Loucy (cell line): ENCODE measurements around the gene STXBP1.
"Not testable (repeated sequence)": the region's sequence is repeated elsewhere in the genome, so short reads cannot be mapped to it uniquely, and the experiment has no call there.

Experiments used
- H2AFZ ChIP-seq: fragments of 200-600 bp; sonication (generic); 2 replicates; pipeline ENCODE4 v1.6.0; 2016; ENCODE audit warnings: antibody characterized with exemption, mild to moderate bottlenecking, low read length, moderate library complexity
- H3F3A ChIP-seq: fragments of 200-600 bp; 2 replicates; pipeline ENCODE4 v1.6.0; 2016; ENCODE audit warnings: antibody characterized with exemption, low read depth, mild to moderate bottlenecking
- H3K27me3 ChIP-seq: fragments of 200-600 bp; sonication (generic); 2 replicates; pipeline ENCODE4 v1.6.1; 2014; ENCODE audit warnings: low read length, mild to moderate bottlenecking; ENCODE audit not compliant: insufficient read depth, poor library complexity, severe bottlenecking
- H3K36me3 ChIP-seq: fragments of 200-600 bp; sonication (generic); 2 replicates; pipeline ENCODE4 v1.6.1; 2016; ENCODE audit warnings: low read length; ENCODE audit not compliant: insufficient read depth
- H3K4me1 ChIP-seq: fragments of 200-600 bp; sonication (generic); 2 replicates; pipeline ENCODE4 v1.5.1; 2014; ENCODE audit warnings: low read length, mild to moderate bottlenecking; ENCODE audit not compliant: insufficient read depth, poor library complexity, severe bottlenecking
- H3K4me2 ChIP-seq: fragments of 200-600 bp; sonication (generic); 2 replicates; pipeline ENCODE4 v1.6.0; 2014; ENCODE audit warnings: antibody characterized with exemption, low read length, low read depth, mild to moderate bottlenecking; ENCODE audit not compliant: poor library complexity, severe bottlenecking
- H3K4me3 ChIP-seq: fragments of 200-600 bp; sonication (generic); 2 replicates; pipeline ENCODE4 v1.5.1; 2014; ENCODE audit warnings: low read length, mild to moderate bottlenecking, mixed read lengths; ENCODE audit not compliant: poor library complexity, severe bottlenecking
- H3K79me2 ChIP-seq: fragments of 200-600 bp; sonication (generic); 2 replicates; pipeline ENCODE4 v1.6.1; 2014; ENCODE audit warnings: low read length; ENCODE audit not compliant: insufficient read depth
- H3K9ac ChIP-seq: fragments of 200-600 bp; sonication (generic); 2 replicates; pipeline ENCODE4 v1.6.0; 2014; ENCODE audit warnings: mild to moderate bottlenecking, low read depth, low read length, moderate library complexity; ENCODE audit not compliant: poor library complexity, severe bottlenecking
- H3K9me2 ChIP-seq: fragments of 200-600 bp; sonication (generic); replicated peaks from 2 replicates; pipeline ENCODE4 v1.6.1; 2016; ENCODE audit warnings: low read depth, low read length, mixed read lengths
- H3K9me3 ChIP-seq: fragments of 200-600 bp; sonication (generic); 2 replicates; pipeline ENCODE4 v1.6.1; 2014; ENCODE audit warnings: mild to moderate bottlenecking, antibody characterized with exemption, low read length, low read depth; ENCODE audit not compliant: insufficient read depth
- H4K20me1 ChIP-seq: fragments of 200-600 bp; sonication (generic); 2 replicates; pipeline ENCODE4 v1.6.0; 2014; ENCODE audit warnings: antibody characterized with exemption, low read length, mild to moderate bottlenecking; ENCODE audit not compliant: insufficient read depth, poor library complexity, severe bottlenecking
- EZH2phosphoT487 ChIP-seq: fragments of 200-600 bp; IDR thresholded peaks from 2 replicates; pipeline ENCODE4 v1.6.1; 2018; ENCODE audit warnings: antibody characterized with exemption, mild to moderate bottlenecking, moderate library complexity, borderline replicate concordance
- TF ChIP-seq, protein P1 (sequence below): fragments of 200-600 bp; sonication (generic); conservative IDR thresholded peaks from 2 replicates; pipeline ENCODE4 v1.5.1; 2014; ENCODE audit warnings: mild to moderate bottlenecking, antibody characterized with exemption, low read length

STXBP1 gene

GRCh38 chr9:127578952-127579853 is 32.9 kb upstream of the STXBP1 start:
- Histone ChIP-seq H3K4me2 (peak overlapping the region; percentile 72), H2AFZ (peak overlapping the region; percentile 81), H3K27me3 (no peaks in the 10 kb centered on the region), H4K20me1 (no peaks in the 10 kb centered on the region), H3K4me1 (peaks cover 24% of the 10 kb centered on the region), H3K79me2 (no peaks in the 10 kb centered on the region), H3K9ac (peak overlapping the region; percentile 64), H3F3A (no peaks in the 10 kb centered on the region), H3K36me3 (no peaks in the 10 kb centered on the region), H3K9me2 (no peaks in the 10 kb centered on the region), H3K9me3 (no peaks in the 10 kb centered on the region), H3K4me3 (peak overlapping the region; percentile 60)
- TF ChIP-seq, protein P1, sequence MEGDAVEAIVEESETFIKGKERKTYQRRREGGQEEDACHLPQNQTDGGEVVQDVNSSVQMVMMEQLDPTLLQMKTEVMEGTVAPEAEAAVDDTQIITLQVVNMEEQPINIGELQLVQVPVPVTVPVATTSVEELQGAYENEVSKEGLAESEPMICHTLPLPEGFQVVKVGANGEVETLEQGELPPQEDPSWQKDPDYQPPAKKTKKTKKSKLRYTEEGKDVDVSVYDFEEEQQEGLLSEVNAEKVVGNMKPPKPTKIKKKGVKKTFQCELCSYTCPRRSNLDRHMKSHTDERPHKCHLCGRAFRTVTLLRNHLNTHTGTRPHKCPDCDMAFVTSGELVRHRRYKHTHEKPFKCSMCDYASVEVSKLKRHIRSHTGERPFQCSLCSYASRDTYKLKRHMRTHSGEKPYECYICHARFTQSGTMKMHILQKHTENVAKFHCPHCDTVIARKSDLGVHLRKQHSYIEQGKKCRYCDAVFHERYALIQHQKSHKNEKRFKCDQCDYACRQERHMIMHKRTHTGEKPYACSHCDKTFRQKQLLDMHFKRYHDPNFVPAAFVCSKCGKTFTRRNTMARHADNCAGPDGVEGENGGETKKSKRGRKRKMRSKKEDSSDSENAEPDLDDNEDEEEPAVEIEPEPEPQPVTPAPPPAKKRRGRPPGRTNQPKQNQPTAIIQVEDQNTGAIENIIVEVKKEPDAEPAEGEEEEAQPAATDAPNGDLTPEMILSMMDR, result peak; percentile 41
- TF ChIP-seq EZH2phosphoT487, result no peak

DNA sequence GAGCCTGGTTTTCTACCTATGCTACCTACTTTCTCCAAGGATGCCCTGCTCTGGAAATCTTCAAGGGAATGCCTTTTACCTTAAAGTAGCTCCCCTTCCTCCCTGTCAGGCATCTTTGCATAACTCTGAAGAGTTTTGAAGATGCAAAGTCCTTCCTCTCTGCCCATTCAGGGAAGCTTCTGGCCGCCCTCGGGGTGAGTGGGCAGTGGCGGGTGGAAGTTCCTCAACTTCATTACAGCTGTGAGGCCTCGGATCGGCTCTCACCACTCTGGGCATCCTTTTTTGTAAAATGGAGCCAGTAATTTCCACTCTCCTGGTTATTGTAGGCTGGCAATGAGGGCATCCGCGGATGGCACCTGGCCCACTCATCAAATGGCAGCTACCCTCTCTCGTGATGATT is 31.7 kb upstream of the STXBP1 start:
- H3F3A ChIP-seq, result no peaks in the 10 kb centered on the region
- TF ChIP-seq EZH2phosphoT487, result no peak
- TF ChIP-seq, protein P1, result no peak
- no peak overlapping the region for H3K4me2 ChIP-seq
- peaks cover 17% of the 10 kb centered on the region for H3K4me1 ChIP-seq
- H3K4me3 ChIP-seq, result no peak overlapping the region
- no peaks in the 10 kb centered on the region for H3K27me3 ChIP-seq
- H3K36me3 ChIP-seq, result no peaks in the 10 kb centered on the region
- no peaks in the 10 kb centered on the region for H3K9me2 ChIP-seq
- no peaks in the 10 kb centered on the region for H3K79me2 ChIP-seq
- H2AFZ ChIP-seq, result no peak overlapping the region
- no peaks in the 10 kb centered on the region for H4K20me1 ChIP-seq
- H3K9ac ChIP-seq, result no peak overlapping the region
- no peaks in the 10 kb centered on the region for H3K9me3 ChIP-seq

DNA sequence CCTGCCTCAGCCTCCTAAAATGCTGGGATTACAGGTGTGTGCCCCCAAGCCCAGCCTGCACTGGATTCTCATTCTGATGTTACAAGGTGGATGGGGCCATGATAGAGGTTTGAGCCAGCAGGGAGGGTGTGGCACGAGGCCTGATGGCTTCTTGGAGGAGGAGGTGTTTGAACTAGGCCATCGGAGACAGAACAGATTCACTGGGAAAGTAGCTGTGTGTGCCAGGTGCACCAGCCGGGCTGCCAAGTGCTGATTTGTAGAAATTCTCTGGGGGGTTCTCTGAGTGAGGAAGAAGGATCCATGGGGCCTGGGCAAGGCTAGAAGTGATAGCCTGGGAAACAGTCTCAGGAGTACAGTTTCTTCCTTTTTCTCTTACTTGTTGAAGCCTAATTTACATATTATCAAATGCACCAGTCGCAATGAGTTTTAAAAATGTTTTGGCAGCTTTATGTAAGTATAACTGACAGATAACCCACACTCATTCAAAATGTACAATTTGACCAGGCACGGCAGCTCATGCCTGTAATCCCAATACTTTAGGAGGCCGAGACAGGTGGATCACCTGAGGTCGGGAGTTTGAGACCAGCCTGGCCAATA is 31.1 kb upstream of the STXBP1 start:
- H2AFZ ChIP-seq, result no peak overlapping the region
- H3K36me3 ChIP-seq, result no peaks in the 10 kb centered on the region
- TF ChIP-seq, protein P1, result no peak
- no peak for TF ChIP-seq EZH2phosphoT487
- no peaks in the 10 kb centered on the region for H3K9me3 ChIP-seq
- no peak overlapping the region for H3K9ac ChIP-seq
- no peak overlapping the region for H3K4me2 ChIP-seq
- no peaks in the 10 kb centered on the region for H3K9me2 ChIP-seq
- H3K79me2 ChIP-seq, result no peaks in the 10 kb centered on the region
- H3K27me3 ChIP-seq, result no peaks in the 10 kb centered on the region
- H4K20me1 ChIP-seq, result no peaks in the 10 kb centered on the region
- no peaks in the 10 kb centered on the region for H3F3A ChIP-seq
- H3K4me3 ChIP-seq, result no peak overlapping the region
- H3K4me1 ChIP-seq, result peaks cover 17% of the 10 kb centered on the region

DNA sequence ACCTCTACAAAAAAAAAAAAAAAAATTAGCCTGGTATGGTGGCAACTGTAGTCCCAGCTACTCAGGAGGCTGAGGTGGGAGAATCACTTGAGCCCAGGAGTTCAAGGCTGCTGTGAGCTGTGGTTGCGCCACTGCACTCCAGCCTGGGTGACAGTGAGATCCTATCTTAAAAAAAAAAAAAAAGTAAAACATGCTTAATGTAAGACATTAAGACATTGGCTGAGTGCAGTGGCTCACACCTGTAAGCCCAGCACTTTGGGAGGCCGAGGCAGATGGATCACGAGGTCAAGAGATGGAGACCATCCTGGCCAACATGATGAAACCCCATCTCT is 27.6 kb upstream of the STXBP1 start:
- not testable (repeated sequence) for H3K4me3 ChIP-seq, H3K4me1 ChIP-seq, H3K36me3 ChIP-seq, H3K79me2 ChIP-seq, H3K9me3 ChIP-seq, H3K4me2 ChIP-seq, H3F3A ChIP-seq, H3K9me2 ChIP-seq, H4K20me1 ChIP-seq, H3K27me3 ChIP-seq, H2AFZ ChIP-seq, H3K9ac ChIP-seq
